BLaER1 (cell line): Measurements from ENCODE around the gene EHMT1.
"Not testable (repeated sequence)": the region's sequence is repeated elsewhere in the genome, so short reads cannot be mapped to it uniquely, and the experiment has no call there.

Experiments
- H3K27ac ChIP-seq: shearing (Covaris generic); formaldehyde crosslinking; 2 replicates; pipeline ENCODE4 v1.8.1; 2022
- H3K27me3 ChIP-seq: shearing (Covaris generic); formaldehyde crosslinking; 2 replicates; pipeline ENCODE4 v1.8.1; 2022
- H3K36me3 ChIP-seq: shearing (Covaris generic); formaldehyde crosslinking; 2 replicates; pipeline ENCODE4 v1.8.1; 2022
- H3K4me1 ChIP-seq: shearing (Covaris generic); formaldehyde crosslinking; 2 replicates; pipeline ENCODE4 v1.8.1; 2022
- H3K4me2 ChIP-seq: shearing (Covaris generic); formaldehyde crosslinking; 2 replicates; pipeline ENCODE4 v1.8.1; 2022
- H3K4me3 ChIP-seq: shearing (Covaris generic); formaldehyde crosslinking; 2 replicates; pipeline ENCODE4 v1.8.1; 2022
- H3K9ac ChIP-seq: shearing (Covaris generic); formaldehyde crosslinking; 2 replicates; pipeline ENCODE4 v1.8.1; 2022
- H3K9me3 ChIP-seq: shearing (Covaris generic); formaldehyde crosslinking; 2 replicates; pipeline ENCODE4 v1.8.1; 2022
- H4K20me1 ChIP-seq: shearing (Covaris generic); formaldehyde crosslinking; 2 replicates; pipeline ENCODE4 v1.8.1; 2022
- Cebpa-rat ChIP-seq: shearing (Covaris generic); IDR thresholded peaks from 2 replicates; pipeline ENCODE4 v1.8.1; 2022

EHMT1 gene

GRCh38 chr9:137626464-137626863 is 7.7 kb downstream of the EHMT1 start:
- H3K27ac ChIP-seq = no peak overlapping the region
- H3K9ac ChIP-seq = no peak overlapping the region
- H3K27me3 ChIP-seq = no peaks in the 10 kb centered on the region
- H4K20me1 ChIP-seq = peaks cover 100% of the 10 kb centered on the region
- no peak overlapping the region for H3K4me2 ChIP-seq
- H3K36me3 ChIP-seq = peaks cover 36% of the 10 kb centered on the region
- no peak for TF ChIP-seq Cebpa-rat
- no peak overlapping the region for H3K4me3 ChIP-seq
- peaks cover 81% of the 10 kb centered on the region for H3K4me1 ChIP-seq
- H3K9me3 ChIP-seq = no peaks in the 10 kb centered on the region

- H3K4me2 ChIP-seq = peak overlapping the region; percentile 69
- H4K20me1 ChIP-seq = peaks cover 100% of the 10 kb centered on the region
- not testable (repeated sequence) for H3K4me3 ChIP-seq, H3K9me3 ChIP-seq, H3K27me3 ChIP-seq
- H3K36me3 ChIP-seq = peaks cover 41% of the 10 kb centered on the region
- H3K4me1 ChIP-seq = peaks cover 83% of the 10 kb centered on the region
- H3K27ac ChIP-seq = peak overlapping the region; percentile 61; the same call in 1 of the 2 replicates
- peak overlapping the region; percentile 56; the same call in 1 of the 2 replicates for H3K9ac ChIP-seq
Measured at GRCh38 chr9:137627406-137627805, 8.6 kb downstream of the EHMT1 start.

- no peak overlapping the region for H3K4me3 ChIP-seq
- H3K27me3 ChIP-seq = no peaks in the 10 kb centered on the region
- H3K4me1 ChIP-seq = peaks cover 79% of the 10 kb centered on the region
- H3K9ac ChIP-seq = no peak overlapping the region
- TF ChIP-seq Cebpa-rat = no peak
- peaks cover 38% of the 10 kb centered on the region for H3K36me3 ChIP-seq
- H3K27ac ChIP-seq = no peak overlapping the region
- peak overlapping the region; percentile 69; the same call in 1 of the 2 replicates for H3K4me2 ChIP-seq
- peaks cover 3% of the 10 kb centered on the region for H3K9me3 ChIP-seq
- peaks cover 100% of the 10 kb centered on the region for H4K20me1 ChIP-seq
Measured at GRCh38 chr9:137630126-137630525, 11.3 kb downstream of the EHMT1 start.

- peaks cover 74% of the 10 kb centered on the region for H3K4me1 ChIP-seq
- no peaks in the 10 kb centered on the region for H3K27me3 ChIP-seq
- H4K20me1 ChIP-seq = peaks cover 100% of the 10 kb centered on the region
- H3K36me3 ChIP-seq = peaks cover 37% of the 10 kb centered on the region
- H3K9ac ChIP-seq = no peak overlapping the region
- peak overlapping the region; percentile 76; the same call in 1 of the 2 replicates for H3K4me2 ChIP-seq
- peaks cover 5% of the 10 kb centered on the region for H3K9me3 ChIP-seq
- no peak overlapping the region for H3K4me3 ChIP-seq
- TF ChIP-seq Cebpa-rat = no peak
- no peak overlapping the region for H3K27ac ChIP-seq
Measured at GRCh38 chr9:137630679-137631078, 11.9 kb downstream of the EHMT1 start.

- Histone ChIP-seq H3K9ac (peak overlapping the region; percentile 42; the same call in 1 of the 2 replicates), H3K27ac (0 out of 2 replicates have a peak overlapping the region, but pooled peaks have one; percentile 38), H3K36me3 (peaks cover 37% of the 10 kb centered on the region), H3K4me2 (peak overlapping the region; percentile 76), H3K27me3 (no peaks in the 10 kb centered on the region), H3K4me3 (no peak overlapping the region), H4K20me1 (peaks cover 100% of the 10 kb centered on the region), H3K9me3 (peaks cover 5% of the 10 kb centered on the region), H3K4me1 (peaks cover 66% of the 10 kb centered on the region)
- no peak for TF ChIP-seq Cebpa-rat
Measured at GRCh38 chr9:137631345-137632229, 12.8 kb downstream of the EHMT1 start.

GRCh38 chr9:137632230-137633161 is 13.7 kb downstream of the EHMT1 start:
- Histone ChIP-seq H3K4me2 (peak overlapping the region; percentile 76), H3K4me3 (no peak overlapping the region), H3K27ac (peak overlapping the region; percentile 38; the same call in 1 of the 2 replicates), H3K36me3 (peaks cover 43% of the 10 kb centered on the region), H3K27me3 (no peaks in the 10 kb centered on the region), H3K9ac (peak overlapping the region; percentile 42; the same call in 1 of the 2 replicates), H3K9me3 (peaks cover 5% of the 10 kb centered on the region), H3K4me1 (peaks cover 57% of the 10 kb centered on the region), H4K20me1 (peaks cover 100% of the 10 kb centered on the region)
- no peak for TF ChIP-seq Cebpa-rat

- H3K4me1 ChIP-seq = peaks cover 51% of the 10 kb centered on the region
Measured at GRCh38 chr9:137634016-137634415, 15.2 kb downstream of the EHMT1 start.

GRCh38 chr9:137638680-137639079 is 19.9 kb downstream of the EHMT1 start:
- Histone ChIP-seq H3K4me1 (peaks cover 10% of the 10 kb centered on the region; the same call in 1 of the 2 replicates), H3K4me3 (no peak overlapping the region), H3K9me3 (peaks cover 5% of the 10 kb centered on the region), H4K20me1 (peaks cover 100% of the 10 kb centered on the region), H3K36me3 (peaks cover 72% of the 10 kb centered on the region), H3K27ac (no peak overlapping the region), H3K4me2 (peak overlapping the region; percentile 10; the same call in 1 of the 2 replicates), H3K27me3 (no peaks in the 10 kb centered on the region), H3K9ac (no peak overlapping the region)
- no peak for TF ChIP-seq Cebpa-rat

More at GRCh38 chr9:137634016-137634415, 15.2 kb downstream of the EHMT1 start:
- no peaks in the 10 kb centered on the region for H3K27me3 ChIP-seq
- TF ChIP-seq Cebpa-rat = no peak
- H3K4me2 ChIP-seq = no peak overlapping the region
- H3K4me3 ChIP-seq = no peak overlapping the region
- H3K9ac ChIP-seq = no peak overlapping the region
- H4K20me1 ChIP-seq = peaks cover 100% of the 10 kb centered on the region
- H3K27ac ChIP-seq = no peak overlapping the region
- H3K9me3 ChIP-seq = peaks cover 5% of the 10 kb centered on the region
- H3K36me3 ChIP-seq = peaks cover 51% of the 10 kb centered on the region

- no peak for TF ChIP-seq Cebpa-rat
- peaks cover 72% of the 10 kb centered on the region for H3K36me3 ChIP-seq
- peaks cover 100% of the 10 kb centered on the region for H4K20me1 ChIP-seq
- H3K9ac ChIP-seq = no peak overlapping the region
- H3K9me3 ChIP-seq = peaks cover 5% of the 10 kb centered on the region
- H3K4me3 ChIP-seq = no peak overlapping the region
- H3K4me1 ChIP-seq = peaks cover 10% of the 10 kb centered on the region; the same call in 1 of the 2 replicates
- no peak overlapping the region for H3K27ac ChIP-seq
- 0 out of 2 replicates have a peak overlapping the region, but pooled peaks have one; percentile 1 for H3K4me2 ChIP-seq
- H3K27me3 ChIP-seq = no peaks in the 10 kb centered on the region
Measured at GRCh38 chr9:137639303-137640051, 20.7 kb downstream of the EHMT1 start.
